HFFc6 (cell line): ENCODE measurements around the gene ZNF839. TPM values are rescaled to one million over a fixed set of nuclear protein-coding genes. Genes with fewer than 3 reads are reported as not detected.

Source experiments
- DNase-seq: peaks from one replicate; pipeline ENCODE4 v3.0.0-alpha.2; 2018
- H3K27ac Mint-ChIP-seq: 2 replicates; pipeline ENCODE4 v1.8.0; 2020; ENCODE audit warnings: mild to moderate bottlenecking, mixed read lengths
- H3K27me3 Mint-ChIP-seq: 2 replicates; pipeline ENCODE4 v1.8.0; 2021; ENCODE audit warnings: mild to moderate bottlenecking, moderate library complexity, mixed read lengths; ENCODE audit not compliant: insufficient read depth
- H3K36me3 Mint-ChIP-seq: 2 replicates; pipeline ENCODE4 v1.8.0; 2021; ENCODE audit warnings: low read depth, mixed read lengths
- H3K4me1 Mint-ChIP-seq: 2 replicates; pipeline ENCODE4 v1.8.0; 2020; ENCODE audit warnings: low read depth, mixed read lengths
- H3K4me3 Mint-ChIP-seq: 2 replicates; pipeline ENCODE4 v1.8.0; 2020; ENCODE audit warnings: mild to moderate bottlenecking, moderate library complexity, mixed read lengths
- H3K9me3 Mint-ChIP-seq: 2 replicates; pipeline ENCODE4 v1.8.0; 2020; ENCODE audit warnings: mild to moderate bottlenecking, mixed read lengths
- CTCF ChIP-seq: fragments of 200-600 bp; sonication (generic); IDR thresholded peaks from 2 replicates; pipeline ENCODE4 v1.5.0; 2021; ENCODE audit warnings: antibody characterized with exemption, mild to moderate bottlenecking
- total RNA-seq, 6 experiments: library from RNA; stranded (reverse); fragmentation: NEBNext Ultra II Directional; extraction: Animal tissue kit (Norgen Biotek cat#: 25700); gene quantifications; 2 replicates in 1 of 6; 3 replicates in 5 of 6; pipeline ENCODE4 v1.2.3, GENCODE V29; 2021

ZNF839 gene
- total RNA-seq, 6 experiments from 2014 or later = 6.7 to 8.3 (median 8.0) TPM

- peaks cover 67% of the 10 kb centered on the region for H3K4me1 Mint-ChIP-seq
- DNase-seq = no peak
- H3K27ac Mint-ChIP-seq = peak overlapping the region; percentile 98
- H3K36me3 Mint-ChIP-seq = peaks cover 30% of the 10 kb centered on the region
- no peak for TF ChIP-seq CTCF
- H3K9me3 Mint-ChIP-seq = peaks cover 4% of the 10 kb centered on the region; the same call in 1 of the 2 replicates
- H3K4me3 Mint-ChIP-seq = peak overlapping the region; percentile 73
- H3K27me3 Mint-ChIP-seq = no peaks in the 10 kb centered on the region
Observed at GRCh38 chr14:102279282-102279681, 40.3 kb upstream of the ZNF839 start.

DNA sequence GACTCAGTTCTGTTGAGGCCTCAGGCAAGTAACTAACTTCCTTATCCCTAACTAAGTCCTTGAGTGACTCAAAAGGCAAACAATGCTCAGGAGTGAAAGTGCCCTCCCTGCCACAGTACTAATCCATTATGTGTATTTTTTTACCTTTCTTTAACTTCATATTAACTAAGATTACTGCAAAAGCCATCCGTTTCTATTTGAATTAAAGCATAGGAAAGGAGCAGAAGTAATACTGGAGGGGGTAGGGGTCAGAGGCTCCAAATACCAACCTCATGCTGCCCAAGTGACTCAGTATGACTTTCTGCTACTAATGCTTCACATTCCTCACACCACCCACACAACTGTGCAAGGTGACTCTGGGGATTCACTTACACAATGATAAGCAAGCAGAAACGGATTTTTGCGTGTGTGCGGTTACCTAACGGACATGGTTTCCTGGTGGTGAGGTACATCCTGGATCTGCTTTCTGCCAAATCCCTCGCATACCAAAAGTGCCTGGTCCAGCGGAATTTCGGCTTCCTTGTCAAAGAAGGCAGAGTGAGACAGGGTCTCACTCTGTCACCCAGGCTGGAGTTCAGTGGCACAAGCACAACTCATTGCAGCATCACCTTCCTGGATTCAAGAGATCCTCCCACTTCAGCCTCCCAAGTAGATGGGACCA, 39.7 kb upstream of the ZNF839 start:
- Mint-ChIP-seq H3K27ac (peak overlapping the region; percentile 98), H3K9me3 (peaks cover 3% of the 10 kb centered on the region; the same call in 1 of the 2 replicates), H3K36me3 (peaks cover 30% of the 10 kb centered on the region), H3K27me3 (no peaks in the 10 kb centered on the region), H3K4me3 (peak overlapping the region; percentile 73), H3K4me1 (peaks cover 72% of the 10 kb centered on the region)
- no peak for TF ChIP-seq CTCF
- peak; percentile 97 for DNase-seq

GRCh38 chr14:102280376-102280962, 39.1 kb upstream of the ZNF839 start:
- Mint-ChIP-seq H3K36me3 (peaks cover 27% of the 10 kb centered on the region), H3K9me3 (no peaks in the 10 kb centered on the region; the same call in 1 of the 2 replicates), H3K27me3 (no peaks in the 10 kb centered on the region), H3K4me3 (peak overlapping the region; percentile 73), H3K27ac (peak overlapping the region; percentile 98), H3K4me1 (peaks cover 72% of the 10 kb centered on the region)
- TF ChIP-seq CTCF = no peak
- peak; percentile 97 for DNase-seq

- H3K4me1 Mint-ChIP-seq = peaks cover 61% of the 10 kb centered on the region
- no peaks in the 10 kb centered on the region for H3K27me3 Mint-ChIP-seq
- no peak overlapping the region for H3K4me3 Mint-ChIP-seq
- DNase-seq = no peak
- peaks cover 20% of the 10 kb centered on the region for H3K36me3 Mint-ChIP-seq
- TF ChIP-seq CTCF = no peak
- H3K27ac Mint-ChIP-seq = peak overlapping the region; percentile 76
- no peaks in the 10 kb centered on the region for H3K9me3 Mint-ChIP-seq
Observed at GRCh38 chr14:102282751-102283465, 36.6 kb upstream of the ZNF839 start.

- no peaks in the 10 kb centered on the region for H3K27me3 Mint-ChIP-seq
- no peak for DNase-seq
- H3K4me1 Mint-ChIP-seq = peaks cover 53% of the 10 kb centered on the region
- H3K36me3 Mint-ChIP-seq = peaks cover 18% of the 10 kb centered on the region
- no peak for TF ChIP-seq CTCF
- H3K27ac Mint-ChIP-seq = peak overlapping the region; percentile 76
- H3K9me3 Mint-ChIP-seq = no peaks in the 10 kb centered on the region
- no peak overlapping the region for H3K4me3 Mint-ChIP-seq
Observed at GRCh38 chr14:102283631-102284129, 35.9 kb upstream of the ZNF839 start.
